Right lobe of liver (tissue), 4 donors: Measurements from ENCODE around the gene G6PD.

Experiments
- POLR2A ChIP-seq: fragments of 450-650 bp; IDR thresholded peaks from one replicate; pipeline ENCODE4 v1.6.1; 2017; ENCODE audit warnings: antibody characterized with exemption, mild to moderate bottlenecking
- TF ChIP-seq, protein P1 (sequence below), 4 donors: fragments of 200-600 bp in 3 of 4; fragments of 450-650 bp in 1 of 4; IDR thresholded peaks; one replicate each; pipeline versions ENCODE4 v1.5.1 to v1.8.0; 2016 to 2022; ENCODE audit warnings: antibody characterized with exemption in 4 of 4, mild to moderate bottlenecking in 2 of 4
- donor health status: DM: no; HTN: no; CAD: no.
- donor health status: DM: no; HTN: no; CAD: no.
- donor health status: DM: no; HTN: yes; CAD: no.

DNA sequence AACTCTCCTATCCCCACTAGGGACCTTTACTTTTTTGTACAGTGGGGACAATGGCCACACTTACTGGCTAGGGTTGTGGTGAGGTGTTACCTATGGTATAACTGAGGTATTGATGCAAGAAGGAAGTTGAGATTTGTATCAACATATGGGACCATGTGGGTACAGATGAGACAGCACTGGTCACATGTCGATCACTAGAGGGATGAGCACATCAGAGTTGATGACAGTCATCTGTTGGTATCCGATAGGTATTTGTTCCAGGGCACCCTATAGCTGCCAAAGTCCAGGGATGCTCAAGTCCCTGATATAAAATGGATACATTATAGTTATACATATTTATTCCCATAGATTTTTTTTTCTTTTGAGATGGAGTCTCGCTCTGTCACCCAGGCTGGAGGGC lies 43.7 kb downstream of the G6PD start:
- no peak for TF ChIP-seq POLR2A
- TF ChIP-seq, protein P1, sequence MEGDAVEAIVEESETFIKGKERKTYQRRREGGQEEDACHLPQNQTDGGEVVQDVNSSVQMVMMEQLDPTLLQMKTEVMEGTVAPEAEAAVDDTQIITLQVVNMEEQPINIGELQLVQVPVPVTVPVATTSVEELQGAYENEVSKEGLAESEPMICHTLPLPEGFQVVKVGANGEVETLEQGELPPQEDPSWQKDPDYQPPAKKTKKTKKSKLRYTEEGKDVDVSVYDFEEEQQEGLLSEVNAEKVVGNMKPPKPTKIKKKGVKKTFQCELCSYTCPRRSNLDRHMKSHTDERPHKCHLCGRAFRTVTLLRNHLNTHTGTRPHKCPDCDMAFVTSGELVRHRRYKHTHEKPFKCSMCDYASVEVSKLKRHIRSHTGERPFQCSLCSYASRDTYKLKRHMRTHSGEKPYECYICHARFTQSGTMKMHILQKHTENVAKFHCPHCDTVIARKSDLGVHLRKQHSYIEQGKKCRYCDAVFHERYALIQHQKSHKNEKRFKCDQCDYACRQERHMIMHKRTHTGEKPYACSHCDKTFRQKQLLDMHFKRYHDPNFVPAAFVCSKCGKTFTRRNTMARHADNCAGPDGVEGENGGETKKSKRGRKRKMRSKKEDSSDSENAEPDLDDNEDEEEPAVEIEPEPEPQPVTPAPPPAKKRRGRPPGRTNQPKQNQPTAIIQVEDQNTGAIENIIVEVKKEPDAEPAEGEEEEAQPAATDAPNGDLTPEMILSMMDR (IDR thresholded peaks at IDR 0.05), result no peak
